ENCODE data around the gene GRIN3B.

DNA sequence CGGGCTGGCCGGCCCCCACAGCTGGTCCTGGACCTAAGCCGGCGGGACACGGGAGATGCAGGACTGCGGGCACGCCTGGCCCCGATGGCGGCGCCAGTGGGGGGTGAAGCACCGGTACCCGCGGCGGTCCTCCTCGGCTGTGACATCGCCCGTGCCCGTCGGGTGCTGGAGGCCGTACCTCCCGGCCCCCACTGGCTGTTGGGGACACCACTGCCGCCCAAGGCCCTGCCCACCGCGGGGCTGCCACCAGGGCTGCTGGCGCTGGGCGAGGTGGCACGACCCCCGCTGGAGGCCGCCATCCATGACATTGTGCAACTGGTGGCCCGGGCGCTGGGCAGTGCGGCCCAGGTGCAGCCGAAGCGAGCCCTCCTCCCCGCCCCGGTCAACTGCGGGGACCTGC is 3.1 kb downstream of the GRIN3B start:
- TF ChIP-seq EZH2 (IDR thresholded peaks at IDR 0.05; ENCODE audit: insufficient read depth, poor library complexity, severe bottlenecking): no peak
- no peak for TF ChIP-seq EZH2phosphoT487 (IDR thresholded peaks at IDR 0.05; ENCODE audit: insufficient read depth, low read depth)
